Renal cortex interstitium (tissue), 11 donors: Measurements from ENCODE around the gene POGLUT2. TPM values are rescaled to one million over a fixed set of nuclear protein-coding genes. Genes with fewer than 3 reads are reported as not detected.
"Not testable (repeated sequence)": the region's sequence is repeated elsewhere in the genome, so short reads cannot be mapped to it uniquely, and the experiment has no call there.

Experiments
- DNase-seq, 11 donors: peaks; one replicate each; pipeline ENCODE4 v3.0.0-alpha.2; 2013; ENCODE audit warnings: low read depth in 9 of 11, low spot score in 4 of 11; ENCODE audit errors: extremely low read depth in 1 of 11
- polyA plus RNA-seq, 3 donors: library from polyadenylated mRNA; unstranded; fragments of 120-200 nt; gene quantifications; one replicate each; pipeline ENCODE4 v1.2.1, GENCODE V29; 2013; ENCODE audit not compliant: insufficient read length in 3 of 3

Gene POGLUT2
- polyA plus RNA-seq, 3 donors, result 45.8 to 56.3 (median 50.6) TPM

DNA sequence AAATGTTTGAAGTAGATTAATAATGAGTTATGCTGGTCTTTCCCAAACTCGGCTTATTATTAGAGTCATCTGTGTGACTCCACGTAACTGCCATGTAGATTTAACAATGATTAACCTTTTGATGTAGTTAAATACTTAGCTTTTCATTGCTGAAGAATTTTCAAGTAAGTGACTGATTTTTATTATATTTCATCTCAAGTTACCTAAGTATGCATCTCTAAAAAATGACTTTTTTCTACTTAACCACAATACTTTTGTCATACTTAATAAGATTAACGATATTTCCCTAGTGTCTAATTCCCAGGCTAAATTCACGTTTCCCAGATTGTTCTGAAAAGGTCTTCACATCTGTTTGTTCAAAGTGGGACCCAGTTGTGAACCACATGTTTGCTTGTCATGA is 17.9 kb upstream of the POGLUT2 start:
- no peak for DNase-seq

- no peak for DNase-seq
These were observed 17.0 kb upstream of the POGLUT2 start for GRCh38 chr13:102815788-102816187.

DNA sequence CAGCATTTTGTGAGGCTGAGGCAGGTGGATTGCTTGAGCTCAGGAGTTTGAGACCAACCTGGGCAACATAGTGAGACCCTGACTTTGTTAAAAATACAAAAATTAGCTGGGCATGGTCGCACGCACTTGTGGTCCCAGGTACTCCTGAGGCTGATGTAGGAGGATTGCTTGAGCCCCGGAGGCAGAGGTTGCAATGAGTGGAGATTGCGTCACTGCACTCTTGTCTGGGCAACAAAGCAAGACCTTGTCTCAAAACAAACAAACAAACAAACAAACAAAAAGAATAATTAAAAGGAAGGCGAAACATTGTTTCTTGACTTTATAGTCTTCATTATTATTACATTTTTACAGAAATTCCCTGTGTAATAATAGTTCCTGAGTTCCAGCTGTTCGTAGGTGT is 16.0 kb upstream of the POGLUT2 start:
- DNase-seq, result no peak

DNA sequence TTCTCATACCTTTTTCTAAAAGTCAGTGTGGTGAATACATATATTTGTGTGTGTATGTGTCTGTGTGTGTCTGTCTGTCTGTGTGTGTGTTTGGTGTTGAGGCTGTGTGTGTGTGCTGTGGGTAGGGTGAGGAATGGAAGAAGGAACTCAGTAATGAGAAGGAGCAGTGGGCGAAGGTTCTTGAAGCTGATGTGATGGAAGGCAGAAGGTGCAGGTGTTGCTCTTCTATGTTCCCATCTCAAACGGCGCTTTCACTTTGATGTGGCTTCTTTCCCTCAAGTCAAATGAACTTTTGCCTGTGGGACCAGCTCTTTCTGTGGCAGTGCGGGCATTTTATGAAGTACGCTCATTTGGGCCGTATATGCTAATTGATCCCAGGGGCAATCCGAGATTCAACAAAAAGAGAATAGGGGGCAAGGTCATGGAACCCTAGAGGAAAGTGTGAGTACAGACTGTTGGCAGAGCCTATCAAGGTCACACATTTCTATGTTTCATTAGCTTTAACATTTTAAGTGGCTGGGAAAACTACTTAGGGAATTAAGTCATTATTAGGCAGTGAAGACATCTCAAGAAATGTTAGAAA is 15.3 kb upstream of the POGLUT2 start:
- DNase-seq, result no peak

DNA sequence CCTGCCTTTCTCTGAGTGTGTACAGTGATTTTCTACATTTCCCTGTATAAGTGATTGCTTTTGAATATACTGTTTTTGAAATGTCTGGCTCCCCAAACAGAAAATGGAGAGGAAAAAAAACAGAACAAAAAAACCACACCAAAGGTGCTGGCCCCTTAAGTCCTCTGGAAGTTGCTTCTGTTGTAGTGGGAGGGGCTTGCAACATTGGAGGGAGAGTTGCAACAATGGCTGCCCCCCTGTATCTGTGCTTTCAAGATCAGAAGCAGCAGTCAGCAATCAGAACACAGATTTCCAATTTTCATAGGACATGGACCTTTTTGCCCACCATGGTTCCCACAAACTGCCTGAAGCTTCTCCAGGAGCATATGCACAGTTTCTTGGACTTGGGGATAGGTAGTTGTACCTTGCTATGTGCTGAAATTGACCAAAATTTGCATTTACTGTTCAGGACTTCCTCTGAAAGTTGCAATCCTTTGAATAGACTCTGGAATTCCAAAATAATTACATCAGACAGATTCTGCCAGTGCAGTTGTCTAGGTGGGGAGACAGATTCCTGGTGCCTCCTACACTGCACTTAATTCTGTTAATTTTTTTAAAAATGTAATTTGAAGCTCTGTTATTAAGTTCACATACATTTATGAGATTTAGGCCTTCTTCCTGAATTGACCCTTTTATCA is 14.0 kb upstream of the POGLUT2 start:
- no peak for DNase-seq

DNA sequence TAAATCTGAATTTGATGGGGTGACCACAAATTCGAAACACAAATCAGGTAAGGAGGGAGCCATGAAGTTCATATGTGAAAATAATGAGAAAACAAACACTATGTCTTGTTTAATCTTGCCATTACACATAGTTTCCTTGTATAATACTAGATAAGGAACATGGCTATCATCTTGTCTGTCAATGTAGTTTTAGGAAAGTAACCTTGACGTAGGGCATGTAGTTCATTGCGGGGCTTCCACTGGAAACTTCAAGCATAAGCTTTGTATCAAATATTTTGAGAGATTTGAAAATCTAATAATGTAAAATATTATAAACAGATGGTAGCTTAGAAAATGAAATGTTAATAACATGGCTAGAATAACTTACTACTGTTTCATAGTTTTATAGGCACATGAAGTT is 8.9 kb upstream of the POGLUT2 start:
- DNase-seq, result no peak

DNA sequence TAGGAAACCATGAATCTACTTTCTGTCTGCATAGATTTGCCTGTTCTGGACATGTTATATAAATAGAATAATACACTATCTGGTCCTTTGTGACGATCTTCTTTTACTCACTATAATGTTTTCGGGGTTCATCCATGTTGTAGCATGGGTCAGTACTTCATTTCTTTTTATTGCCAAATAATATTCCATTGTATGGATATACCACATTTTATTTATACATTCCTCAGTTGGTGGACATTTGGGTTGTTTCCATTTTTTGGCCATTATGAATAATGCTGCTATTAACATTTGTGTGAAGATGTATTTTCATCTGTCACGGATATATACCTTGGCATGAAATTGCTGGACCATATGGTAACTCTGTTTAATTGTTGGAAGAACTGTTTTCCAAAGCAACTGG is 6.9 kb upstream of the POGLUT2 start:
- DNase-seq, result no peak

DNA sequence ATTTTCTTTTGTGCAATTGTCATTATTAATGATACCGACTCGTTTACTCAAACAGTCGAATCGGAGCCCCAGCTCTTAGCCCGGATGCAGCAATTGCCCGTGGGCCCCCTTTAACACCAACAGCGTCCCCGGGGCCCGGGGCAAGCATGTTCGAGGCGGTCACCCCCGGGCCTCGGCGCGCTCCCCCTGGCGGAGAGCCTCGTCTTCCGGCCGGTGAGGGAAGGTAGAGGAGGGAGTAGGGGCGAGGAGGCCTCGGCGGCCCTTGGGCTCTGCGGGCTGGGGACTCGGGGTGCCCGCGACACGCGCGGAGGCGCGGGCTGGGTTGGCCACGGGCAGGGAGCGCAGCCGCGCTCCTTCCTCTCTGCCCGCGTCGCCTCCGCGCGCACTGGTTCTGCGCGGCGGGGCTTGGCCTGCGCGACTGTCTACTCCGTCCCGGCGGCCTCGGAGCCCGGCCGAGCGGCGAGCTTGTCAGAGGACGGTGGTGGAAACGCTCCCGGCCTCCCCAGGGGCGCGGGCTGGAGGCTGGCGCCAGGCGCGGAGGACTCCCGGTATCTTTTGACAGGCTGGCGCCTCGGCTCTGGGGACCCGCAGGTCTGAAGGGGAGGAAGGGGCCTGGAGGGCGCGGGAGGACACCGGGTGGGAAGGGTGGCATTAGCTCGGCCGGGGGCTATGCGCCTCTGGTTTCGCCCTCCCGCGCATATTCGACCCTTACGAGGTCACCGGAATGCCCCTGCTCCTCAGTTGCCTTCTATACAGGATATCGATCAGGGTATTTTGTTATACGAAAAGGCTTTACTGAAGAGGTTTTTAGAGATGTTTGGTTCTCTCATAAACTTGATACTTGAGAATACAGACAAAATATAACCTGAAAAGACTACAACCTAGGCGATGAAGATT is 1.6 kb upstream of the POGLUT2 start:
- DNase-seq, result peak in 9 of 11 donors; percentile 63 to 82 (median 73)

- peak in 6 of 11 donors; percentile 9 to 42 (median 24) for DNase-seq
These were observed 809 bp upstream of the POGLUT2 start for GRCh38 chr13:102799426-102800144.

DNA sequence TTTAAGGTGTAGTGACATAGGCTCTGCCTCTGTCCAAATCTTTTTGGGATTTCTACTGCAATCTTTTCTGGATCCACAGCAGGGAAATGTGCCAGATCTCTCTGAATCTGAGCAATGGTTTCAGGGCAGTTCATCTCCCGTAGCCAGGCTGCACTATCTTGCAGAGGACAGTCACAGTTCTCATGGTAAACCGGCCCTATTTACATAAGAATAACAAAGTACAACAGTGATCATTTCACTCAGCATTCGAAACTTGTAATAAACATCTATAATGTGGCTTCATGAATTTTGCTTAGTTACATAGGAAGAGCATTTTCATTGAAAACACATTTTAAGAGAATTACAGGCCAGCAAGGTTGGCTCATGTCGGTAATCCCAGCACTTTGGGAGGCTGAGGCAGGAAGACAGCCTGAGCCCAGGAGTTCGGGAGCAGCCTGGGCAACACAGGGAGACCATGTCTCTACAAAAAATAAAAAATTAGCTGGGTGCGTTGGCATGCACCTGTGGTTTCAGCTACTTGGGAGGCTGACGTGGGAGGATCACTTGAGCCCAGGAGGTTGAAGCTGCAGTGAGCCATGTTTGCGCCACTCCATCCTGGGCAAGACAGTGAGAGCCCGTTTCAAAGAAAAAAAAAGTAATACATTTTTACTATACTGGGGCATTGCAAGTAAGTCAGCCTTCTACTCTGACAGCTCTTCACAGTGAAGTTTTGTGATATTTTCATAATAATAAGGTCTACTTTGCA is 5.0 kb downstream of the POGLUT2 start:
- no peak for DNase-seq

DNA sequence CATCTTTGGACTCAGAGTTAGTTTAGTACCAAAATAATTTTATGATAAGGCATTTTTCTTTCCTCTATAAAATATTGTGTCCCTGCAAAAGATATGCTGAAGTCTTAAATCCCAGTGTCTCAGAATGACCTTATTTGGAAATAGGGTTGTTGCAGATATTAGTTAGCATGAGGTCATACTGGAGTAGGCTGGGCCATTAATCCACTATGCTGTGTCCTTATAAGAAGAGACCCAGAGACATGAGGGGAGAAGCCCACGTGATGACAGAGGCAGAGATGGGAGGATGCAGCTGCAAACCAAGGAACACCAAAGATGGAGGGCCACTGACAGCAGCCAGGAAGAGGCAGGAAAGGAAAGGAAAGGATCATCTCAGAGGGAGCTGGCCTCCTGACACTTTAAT is 6.4 kb downstream of the POGLUT2 start:
- DNase-seq, result no peak

DNA sequence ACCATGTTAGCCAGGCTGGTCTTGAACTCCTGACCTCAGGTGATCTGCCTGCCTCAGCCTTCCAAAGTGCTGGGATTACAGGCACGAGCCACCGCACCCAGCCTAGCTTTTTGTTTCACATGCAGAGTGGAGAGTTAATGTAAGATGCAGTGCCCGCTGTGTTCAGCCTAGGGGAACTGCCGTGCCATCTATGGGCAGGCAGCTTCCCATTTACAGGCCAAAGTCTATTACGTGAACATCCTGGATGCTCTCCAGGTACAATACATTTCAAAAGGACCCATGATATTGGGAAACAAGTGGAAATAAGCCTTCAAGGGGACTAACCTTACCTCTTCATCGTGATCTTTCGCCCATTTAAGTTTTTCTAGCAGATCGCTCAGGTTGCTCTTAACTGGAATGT is 10.1 kb downstream of the POGLUT2 start:
- DNase-seq, result no peak

DNA sequence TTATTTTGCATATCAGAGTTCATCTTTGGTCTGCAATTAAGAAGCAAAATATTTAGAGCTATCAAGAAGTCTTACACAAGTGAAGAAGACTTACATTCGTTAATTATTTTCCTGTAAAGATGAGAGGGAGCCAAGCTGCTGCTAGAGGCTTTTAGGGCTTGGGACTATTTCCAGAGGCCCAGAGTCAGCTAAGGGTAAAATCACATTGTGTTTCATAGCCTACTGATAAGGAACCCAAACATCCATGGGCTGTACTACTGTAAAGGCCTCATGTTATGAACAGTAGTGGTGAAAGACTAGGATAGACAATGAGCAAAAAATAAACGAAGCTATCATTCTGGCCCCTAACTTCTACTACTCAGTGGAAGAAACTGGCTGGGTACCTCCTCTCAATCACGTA is 14.3 kb downstream of the POGLUT2 start:
- no peak for DNase-seq

- no peak for DNase-seq
These were observed 17.2 kb downstream of the POGLUT2 start for GRCh38 chr13:102781591-102781990.

DNA sequence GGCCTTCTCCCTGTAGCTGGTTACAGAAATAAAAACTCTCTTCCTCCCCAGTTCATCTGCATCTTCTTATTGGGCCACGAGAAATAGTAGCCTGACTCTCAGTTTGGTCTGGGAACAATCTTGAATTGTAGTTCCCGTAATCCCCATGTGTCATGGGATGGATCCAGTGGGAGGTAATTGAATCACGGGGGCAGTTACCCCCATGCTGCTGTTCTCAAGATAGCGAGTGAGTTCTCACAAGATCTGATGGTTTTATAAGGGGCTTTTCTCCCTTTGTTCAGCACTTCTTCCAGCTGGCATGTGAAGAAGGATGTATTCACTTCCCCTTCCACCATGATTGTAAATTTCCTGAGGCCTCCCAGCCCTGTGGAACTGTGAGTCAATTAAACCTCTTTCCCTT is 18.1 kb downstream of the POGLUT2 start:
- DNase-seq, result not testable (repeated sequence)

DNA sequence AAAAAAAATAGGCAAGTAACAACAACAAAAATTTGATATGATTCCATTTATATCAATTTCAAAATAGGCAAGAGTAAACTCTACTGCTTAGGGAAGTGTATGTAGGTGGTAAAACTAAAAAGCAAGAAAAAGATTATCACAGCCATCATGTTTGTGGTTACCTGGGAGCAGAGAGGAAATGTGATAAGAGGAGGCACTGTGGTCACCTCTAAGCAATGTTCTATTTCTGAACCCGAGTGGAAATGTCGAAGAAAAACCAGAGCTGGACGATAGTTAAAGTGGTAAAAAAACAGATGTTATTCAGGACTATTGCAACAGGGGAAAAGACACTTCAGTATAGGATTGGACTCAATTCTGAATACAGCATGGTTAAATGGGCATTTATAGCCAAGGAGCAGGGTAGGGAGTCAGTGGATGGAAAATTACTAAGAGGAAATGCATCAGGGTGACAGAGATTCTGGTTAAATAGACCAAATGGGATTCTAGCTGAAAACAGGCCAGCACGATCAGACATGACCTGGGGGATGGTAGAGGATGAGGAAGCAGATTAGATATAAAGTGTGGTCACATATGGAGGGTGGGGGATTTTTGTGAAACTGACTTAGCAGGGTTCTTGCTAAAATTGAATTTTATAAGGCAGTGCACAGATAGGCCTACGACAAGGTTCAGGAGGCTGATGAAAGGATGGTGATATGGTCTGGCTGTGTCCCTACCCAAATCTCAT is 19.2 kb downstream of the POGLUT2 start:
- no peak for DNase-seq

DNA sequence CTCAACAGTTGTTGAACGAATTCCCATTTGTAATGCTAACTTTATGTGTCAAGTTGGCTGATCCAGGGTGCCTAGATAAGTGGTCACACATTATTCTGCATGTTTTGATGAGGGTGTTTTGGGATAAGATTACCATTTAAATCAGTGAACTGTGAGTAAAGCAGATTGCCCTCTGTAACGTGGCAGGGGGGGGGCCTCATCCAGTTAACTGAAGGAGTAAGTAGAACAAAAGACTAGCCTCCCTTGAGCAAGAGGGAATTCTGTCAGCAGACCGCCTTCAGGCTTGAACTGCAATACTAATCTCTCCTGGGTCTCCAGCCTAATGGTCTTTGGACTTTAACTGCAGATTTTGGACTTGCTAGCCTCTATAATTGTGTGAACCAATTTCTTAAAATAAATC is 21.0 kb downstream of the POGLUT2 start:
- no peak for DNase-seq

GRCh38 chr13:102776271-102776670 is 22.5 kb downstream of the POGLUT2 start:
- no peak for DNase-seq
